OCI-LY1 (cell line): ENCODE measurements around the gene ZDHHC18.

Source experiments
- H2AFZ ChIP-seq: fragments of 200-600 bp; sonication (generic), shearing (Covaris generic); 2 replicates; pipeline ENCODE4 v1.6.0; 2014; ENCODE audit warnings: antibody characterized with exemption, mild to moderate bottlenecking, low read length
- H3F3A ChIP-seq: fragments of 200-600 bp; sonication (generic), shearing (Covaris generic); 2 replicates; pipeline ENCODE4 v1.6.0; 2014; ENCODE audit warnings: mild to moderate bottlenecking, antibody characterized with exemption, low read length, moderate library complexity; ENCODE audit not compliant: insufficient read depth
- H3K27ac ChIP-seq: fragments of 200-600 bp; sonication (generic); 2 replicates; pipeline ENCODE4 v1.5.1; 2014; ENCODE audit warnings: low read length, mixed run types, mild to moderate bottlenecking, low read depth; ENCODE audit not compliant: poor library complexity, severe bottlenecking
- H3K27me3 ChIP-seq: fragments of 200-600 bp; sonication (generic); 2 replicates; pipeline ENCODE4 v1.6.0; 2014; ENCODE audit warnings: antibody characterized with exemption, mild to moderate bottlenecking, low read length, moderate library complexity; ENCODE audit not compliant: insufficient read depth
- H3K36me3 ChIP-seq: fragments of 200-600 bp; sonication (generic); 2 replicates; pipeline ENCODE4 v1.6.1; 2014; ENCODE audit warnings: mild to moderate bottlenecking, antibody characterized with exemption, low read length, moderate library complexity, mixed read lengths; ENCODE audit not compliant: insufficient read depth
- H3K4me1 ChIP-seq: fragments of 200-600 bp; sonication (generic); 2 replicates; pipeline ENCODE4 v1.5.1; 2014; ENCODE audit warnings: mild to moderate bottlenecking, low read length, moderate library complexity; ENCODE audit not compliant: insufficient read depth, severe bottlenecking
- H3K4me2 ChIP-seq: fragments of 200-600 bp; sonication (generic), shearing (Covaris generic); 2 replicates; pipeline ENCODE4 v1.6.1; 2014; ENCODE audit warnings: low read length
- H3K4me3 ChIP-seq: fragments of 200-600 bp; sonication (generic); 2 replicates; pipeline ENCODE4 v1.5.1; 2014; ENCODE audit warnings: low read length, low read depth, mild to moderate bottlenecking, mixed read lengths; ENCODE audit not compliant: poor library complexity, severe bottlenecking
- H3K79me2 ChIP-seq: fragments of 200-600 bp; shearing (Covaris generic); 2 replicates; pipeline ENCODE4 v1.6.1; 2016; ENCODE audit warnings: mixed run types, low read length, mixed read lengths; ENCODE audit not compliant: insufficient read depth
- H3K9ac ChIP-seq: fragments of 200-600 bp; sonication (generic), shearing (Covaris generic); 2 replicates; pipeline ENCODE4 v1.6.1; 2014; ENCODE audit warnings: mild to moderate bottlenecking, low read length, mixed read lengths
- H3K9me2 ChIP-seq: fragments of 200-600 bp; sonication (generic), shearing (Covaris generic); 2 replicates; pipeline ENCODE4 v1.6.1; 2014; ENCODE audit warnings: low read depth, mild to moderate bottlenecking, low read length, mixed read lengths
- H3K9me3 ChIP-seq: fragments of 200-600 bp; shearing (Covaris generic); 2 replicates; pipeline ENCODE4 v1.6.1; 2014; ENCODE audit warnings: low read length, mixed read lengths
- H4K20me1 ChIP-seq: fragments of 200-600 bp; sonication (generic), shearing (Covaris generic); 2 replicates; pipeline ENCODE4 v1.6.0; 2016; ENCODE audit warnings: mild to moderate bottlenecking, low read length; ENCODE audit not compliant: insufficient read depth
- CTCF ChIP-seq: fragments of 200-600 bp; sonication (generic), shearing (Covaris generic); IDR thresholded peaks from 2 replicates; pipeline ENCODE4 v1.5.1; 2017; ENCODE audit warnings: mild to moderate bottlenecking, antibody characterized with exemption, low read length, moderate library complexity, mixed read lengths
- EZH2 ChIP-seq: fragments of 200-600 bp; sonication (generic), shearing (Covaris generic); IDR thresholded peaks from 2 replicates; pipeline ENCODE4 v1.8.0; 2017; ENCODE audit warnings: borderline replicate concordance, mixed run types, mild to moderate bottlenecking, antibody characterized with exemption, low read length, moderate library complexity, mixed read lengths

The ZDHHC18 gene

GRCh38 chr1:26781206-26781825, 45.2 kb upstream of the ZDHHC18 start:
- H3K27me3 ChIP-seq = no peaks in the 10 kb centered on the region
- H3K4me1 ChIP-seq = peaks cover 33% of the 10 kb centered on the region
- H3F3A ChIP-seq = peaks cover 8% of the 10 kb centered on the region; the same call in 1 of the 2 replicates
- no peak overlapping the region for H3K4me2 ChIP-seq
- no peak overlapping the region for H3K4me3 ChIP-seq
- no peak overlapping the region for H2AFZ ChIP-seq
- H3K27ac ChIP-seq = no peak overlapping the region
- no peak overlapping the region for H3K9ac ChIP-seq
- H3K9me3 ChIP-seq = no peaks in the 10 kb centered on the region
- peaks cover 75% of the 10 kb centered on the region for H3K36me3 ChIP-seq
- H3K9me2 ChIP-seq = no peaks in the 10 kb centered on the region
- TF ChIP-seq CTCF (no peak), EZH2 (no peak)
- no peaks in the 10 kb centered on the region for H4K20me1 ChIP-seq
- no peaks in the 10 kb centered on the region for H3K79me2 ChIP-seq

GRCh38 chr1:26782521-26783212, 43.8 kb upstream of the ZDHHC18 start:
- Histone ChIP-seq H3K36me3 (peaks cover 61% of the 10 kb centered on the region), H3K9ac (no peak overlapping the region), H3K27ac (peak overlapping the region; percentile 96), H3K79me2 (no peaks in the 10 kb centered on the region), H3K4me1 (peaks cover 44% of the 10 kb centered on the region), H4K20me1 (no peaks in the 10 kb centered on the region), H3K27me3 (no peaks in the 10 kb centered on the region), H3K4me3 (no peak overlapping the region), H3F3A (peaks cover 12% of the 10 kb centered on the region), H3K4me2 (no peak overlapping the region), H2AFZ (no peak overlapping the region), H3K9me3 (no peaks in the 10 kb centered on the region), H3K9me2 (no peaks in the 10 kb centered on the region)
- TF ChIP-seq EZH2 = no peak
- TF ChIP-seq CTCF = no peak

GRCh38 chr1:26783646-26784022, 42.9 kb upstream of the ZDHHC18 start:
- Histone ChIP-seq H3K9me2 (no peaks in the 10 kb centered on the region), H2AFZ (no peak overlapping the region), H3K4me1 (peaks cover 47% of the 10 kb centered on the region), H3K9me3 (no peaks in the 10 kb centered on the region), H3F3A (peaks cover 12% of the 10 kb centered on the region), H3K36me3 (peaks cover 52% of the 10 kb centered on the region), H3K79me2 (no peaks in the 10 kb centered on the region), H3K27ac (peak overlapping the region; percentile 96), H3K27me3 (no peaks in the 10 kb centered on the region), H4K20me1 (no peaks in the 10 kb centered on the region), H3K9ac (no peak overlapping the region), H3K4me2 (no peak overlapping the region), H3K4me3 (no peak overlapping the region)
- TF ChIP-seq CTCF (no peak), EZH2 (no peak)
